ENCODE data around the gene ZNF217. TPM values are rescaled to one million over a fixed set of nuclear protein-coding genes. Genes with fewer than 3 reads are reported as not detected.
"Not testable (repeated sequence)": the region's sequence is repeated elsewhere in the genome, so short reads cannot be mapped to it uniquely, and the experiment has no call there.

Gene ZNF217
- total and polyA plus RNA-seq, 10 of the 15 experiments (the other 5 are each of a cell fraction or from before 2014, with no cell fraction given) = 8.5 to 76.6 (median 40.6) TPM

GRCh38 chr20:53532654-53533312, 60.9 kb downstream of the ZNF217 start:
- H3K9me3 ChIP-seq (replicated peaks; ENCODE audit: control insufficient read depth, insufficient read depth, low read length); H3K79me2 ChIP-seq (ENCODE audit: control insufficient read depth, insufficient read depth, low read length); H4K20me1 ChIP-seq (ENCODE audit: control insufficient read depth, insufficient read depth); DNase-seq (ENCODE audit: low read depth, low spot score); H3K4me1 ChIP-seq (ENCODE audit: control insufficient read depth, insufficient read depth, low read length); H3K27me3 ChIP-seq (replicated peaks in 1 of 2; ENCODE audit: control insufficient read depth in 2 of 2, insufficient read depth in 2 of 2, low read length in 1 of 2); RAD21 ChIA-PET (ENCODE audit: unreplicated experiment); H3K36me3 ChIP-seq (ENCODE audit: control insufficient read depth in 2 of 2, insufficient read depth in 2 of 2, low read length in 1 of 2); SMC1A ChIA-PET (ENCODE audit: uncharacterized antibody, unreplicated experiment); H3K27ac ChIP-seq (ENCODE audit: control insufficient read depth, insufficient read depth); in situ Hi-C loops (cut with MboI); H3K4me3 ChIP-seq; POLR2A ChIA-PET; FAIRE-seq; BruUV-seq (replicated peaks); H3K4me2 ChIP-seq (ENCODE audit: control insufficient read depth, insufficient read depth); H3K9ac ChIP-seq (ENCODE audit: control insufficient read depth, insufficient read depth, low read length): not testable (repeated sequence)
- peak overlapping the region; percentile 34 for H2AFZ ChIP-seq (ENCODE audit: control insufficient read depth, low read depth, low read length)
- intact Hi-C loops (cut with micrococcal nuclease; ENCODE audit: unreplicated experiment) = loop anchor here (10.0 kb wide), 1 partner anchor 278 kb away; no protein-coding TSS in a partner anchor
- TF ChIP-seq SPI1 (IDR thresholded peaks at IDR 0.05; ENCODE audit: borderline replicate concordance, insufficient read depth, low read depth, low read length) = peak; percentile 83
- CTCF ChIA-PET = interaction anchor here (1.2 kb wide), 1 partner anchor 412 kb away, joined by 3 read pairs; no protein-coding TSS in a partner anchor
- 35% methylated on average over 6 of the region's 6 CpGs for WGBS (ENCODE audit: insufficient coverage, insufficient replicate concordance, low lambda C conversion rate, missing lambda C conversion rate)
- peak; percentile 59; the same call in 2 of the 3 replicates for ATAC-seq

- H3K4me3 ChIP-seq = no peak overlapping the region
- no peaks in the 10 kb centered on the region for H4K20me1 ChIP-seq (ENCODE audit: control insufficient read depth, insufficient read depth)
- no peaks in the 10 kb centered on the region for H3K36me3 ChIP-seq (ENCODE audit: control insufficient read depth in 2 of 2, insufficient read depth in 2 of 2, low read length in 1 of 2)
- intact Hi-C loops (cut with micrococcal nuclease; ENCODE audit: unreplicated experiment) (loop anchor here (10.0 kb wide), 1 partner anchor 276 kb away; no protein-coding TSS in a partner anchor), in situ Hi-C loops (cut with MboI) (no loop called here)
- BruUV-seq (replicated peaks) = no TSS peak
- ChIA-PET RAD21 (ENCODE audit: unreplicated experiment) (no interaction called here), CTCF (interaction anchor here (1.1 kb wide), 1 partner anchor 119 kb away, joined by 3 read pairs; no protein-coding TSS in a partner anchor), SMC1A (ENCODE audit: uncharacterized antibody, unreplicated experiment) (no interaction called here), POLR2A (no interaction called here)
- no peak for TF ChIP-seq BMI1 (IDR thresholded peaks at IDR 0.05; ENCODE audit: borderline replicate concordance)
- no peak for TF ChIP-seq E4F1 (IDR thresholded peaks at IDR 0.05; ENCODE audit: borderline replicate concordance, partially characterized antibody)
- TF ChIP-seq ZNF217 (IDR thresholded peaks at IDR 0.05) = no peak
- no peak for TF ChIP-seq DPF2 (IDR thresholded peaks at IDR 0.05)
- TF ChIP-seq REST (IDR thresholded peaks at IDR 0.05; ENCODE audit: low read depth, low read length) = no peak
- no peaks in the 10 kb centered on the region for H3K9me3 ChIP-seq (replicated peaks; ENCODE audit: control insufficient read depth, insufficient read depth, low read length)
- FAIRE-seq (no peak), DNase-seq (ENCODE audit: low read depth, low spot score) (no peak), ATAC-seq (no peak)
- H3K27ac ChIP-seq (ENCODE audit: control insufficient read depth, insufficient read depth) = no peak overlapping the region
- no peaks in the 10 kb centered on the region for H3K4me1 ChIP-seq (ENCODE audit: control insufficient read depth, insufficient read depth, low read length)
- H3K79me2 ChIP-seq (ENCODE audit: control insufficient read depth, insufficient read depth, low read length) = no peaks in the 10 kb centered on the region
- H3K9ac ChIP-seq (ENCODE audit: control insufficient read depth, insufficient read depth, low read length) = no peak overlapping the region
- no peak overlapping the region for H3K4me2 ChIP-seq (ENCODE audit: control insufficient read depth, insufficient read depth)
- WGBS (ENCODE audit: insufficient coverage, insufficient replicate concordance, low lambda C conversion rate, missing lambda C conversion rate) = 29% methylated on average over 2 of the region's 2 CpGs
- H2AFZ ChIP-seq (ENCODE audit: control insufficient read depth, low read depth, low read length) = no peak overlapping the region
- H3K27me3 ChIP-seq (replicated peaks in 1 of 2; ENCODE audit: control insufficient read depth in 2 of 2, insufficient read depth in 2 of 2, low read length in 1 of 2) = no peaks in the 10 kb centered on the region
These were observed 63.2 kb downstream of the ZNF217 start for GRCh38 chr20:53530440-53530839.

Data from GM12878 (cell line).